Fibroblast of mammary gland (primary cell): ENCODE measurements around the gene AJM1.

ENCODE experiments used
- DNase-seq: peaks from one replicate; pipeline ENCODE4 v3.0.0-alpha.2; 2010; ENCODE audit warnings: low read depth
- H3K4me3 ChIP-seq: 2 replicates; pipeline ENCODE4 v1.5.1; 2011; ENCODE audit warnings: low read depth, mild to moderate bottlenecking, low read length, moderate library complexity; ENCODE audit not compliant: control insufficient read depth
- TF ChIP-seq, protein P1 (sequence below): conservative IDR thresholded peaks from 2 replicates; pipeline ENCODE4 v1.5.1; 2011; ENCODE audit warnings: low read depth, low read length, inconsistent platforms; ENCODE audit not compliant: control insufficient read depth, insufficient read depth

Gene AJM1

GRCh38 chr9:136824496-136825225 is 17.6 kb upstream of the AJM1 start:
- no peak for DNase-seq
- H3K4me3 ChIP-seq, result no peak overlapping the region
- TF ChIP-seq, protein P1, sequence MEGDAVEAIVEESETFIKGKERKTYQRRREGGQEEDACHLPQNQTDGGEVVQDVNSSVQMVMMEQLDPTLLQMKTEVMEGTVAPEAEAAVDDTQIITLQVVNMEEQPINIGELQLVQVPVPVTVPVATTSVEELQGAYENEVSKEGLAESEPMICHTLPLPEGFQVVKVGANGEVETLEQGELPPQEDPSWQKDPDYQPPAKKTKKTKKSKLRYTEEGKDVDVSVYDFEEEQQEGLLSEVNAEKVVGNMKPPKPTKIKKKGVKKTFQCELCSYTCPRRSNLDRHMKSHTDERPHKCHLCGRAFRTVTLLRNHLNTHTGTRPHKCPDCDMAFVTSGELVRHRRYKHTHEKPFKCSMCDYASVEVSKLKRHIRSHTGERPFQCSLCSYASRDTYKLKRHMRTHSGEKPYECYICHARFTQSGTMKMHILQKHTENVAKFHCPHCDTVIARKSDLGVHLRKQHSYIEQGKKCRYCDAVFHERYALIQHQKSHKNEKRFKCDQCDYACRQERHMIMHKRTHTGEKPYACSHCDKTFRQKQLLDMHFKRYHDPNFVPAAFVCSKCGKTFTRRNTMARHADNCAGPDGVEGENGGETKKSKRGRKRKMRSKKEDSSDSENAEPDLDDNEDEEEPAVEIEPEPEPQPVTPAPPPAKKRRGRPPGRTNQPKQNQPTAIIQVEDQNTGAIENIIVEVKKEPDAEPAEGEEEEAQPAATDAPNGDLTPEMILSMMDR, result no peak

- no peak overlapping the region for H3K4me3 ChIP-seq
- DNase-seq, result no peak
- TF ChIP-seq, protein P1, result no peak
These were observed 16.7 kb upstream of the AJM1 start for GRCh38 chr9:136825295-136826187.

DNA sequence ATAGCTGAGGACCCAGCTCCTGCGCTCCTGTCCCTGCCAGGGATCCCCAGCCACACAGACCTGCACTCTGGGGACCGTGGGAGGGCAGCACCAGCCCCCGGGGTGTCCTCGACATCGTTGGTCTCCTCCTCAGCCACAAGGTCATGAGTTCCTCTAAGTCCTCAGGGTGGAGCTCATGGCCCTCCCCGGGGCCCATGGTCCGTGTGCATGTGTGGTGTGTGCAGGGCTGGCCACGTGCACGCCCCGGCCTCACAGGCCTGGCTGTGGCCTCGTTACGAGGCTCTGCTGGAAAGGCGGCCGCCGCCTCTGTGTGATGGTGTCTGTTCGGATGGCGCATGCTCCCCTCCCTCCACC is 16.1 kb upstream of the AJM1 start:
- TF ChIP-seq, protein P1, result no peak
- no peak overlapping the region for H3K4me3 ChIP-seq
- DNase-seq, result no peak

GRCh38 chr9:136826703-136827582 is 15.3 kb upstream of the AJM1 start:
- no peak overlapping the region for H3K4me3 ChIP-seq

GRCh38 chr9:136827794-136828473 is 14.3 kb upstream of the AJM1 start:
- no peak for DNase-seq
- TF ChIP-seq, protein P1, result no peak
- H3K4me3 ChIP-seq, result no peak overlapping the region

More at GRCh38 chr9:136826703-136827582, 15.3 kb upstream of the AJM1 start:
- TF ChIP-seq, protein P1, result no peak
- no peak for DNase-seq

GRCh38 chr9:136828474-136829140 is 13.7 kb upstream of the AJM1 start:
- DNase-seq, result no peak
- no peak overlapping the region for H3K4me3 ChIP-seq
- TF ChIP-seq, protein P1, result no peak
